OCI-LY1 (cell line): ENCODE results near the gene FREM2.

Experiments used
- H2AFZ ChIP-seq: fragments of 200-600 bp; sonication (generic), shearing (Covaris generic); 2 replicates; pipeline ENCODE4 v1.6.0; 2014; ENCODE audit warnings: antibody characterized with exemption, mild to moderate bottlenecking, low read length
- H3F3A ChIP-seq: fragments of 200-600 bp; sonication (generic), shearing (Covaris generic); 2 replicates; pipeline ENCODE4 v1.6.0; 2014; ENCODE audit warnings: mild to moderate bottlenecking, antibody characterized with exemption, low read length, moderate library complexity; ENCODE audit not compliant: insufficient read depth
- H3K27ac ChIP-seq: fragments of 200-600 bp; sonication (generic); 2 replicates; pipeline ENCODE4 v1.5.1; 2014; ENCODE audit warnings: low read length, mixed run types, mild to moderate bottlenecking, low read depth; ENCODE audit not compliant: poor library complexity, severe bottlenecking
- H3K27me3 ChIP-seq: fragments of 200-600 bp; sonication (generic); 2 replicates; pipeline ENCODE4 v1.6.0; 2014; ENCODE audit warnings: antibody characterized with exemption, mild to moderate bottlenecking, low read length, moderate library complexity; ENCODE audit not compliant: insufficient read depth
- H3K36me3 ChIP-seq: fragments of 200-600 bp; sonication (generic); 2 replicates; pipeline ENCODE4 v1.6.1; 2014; ENCODE audit warnings: mild to moderate bottlenecking, antibody characterized with exemption, low read length, moderate library complexity, mixed read lengths; ENCODE audit not compliant: insufficient read depth
- H3K4me1 ChIP-seq: fragments of 200-600 bp; sonication (generic); 2 replicates; pipeline ENCODE4 v1.5.1; 2014; ENCODE audit warnings: mild to moderate bottlenecking, low read length, moderate library complexity; ENCODE audit not compliant: insufficient read depth, severe bottlenecking
- H3K4me2 ChIP-seq: fragments of 200-600 bp; sonication (generic), shearing (Covaris generic); 2 replicates; pipeline ENCODE4 v1.6.1; 2014; ENCODE audit warnings: low read length
- H3K4me3 ChIP-seq: fragments of 200-600 bp; sonication (generic); 2 replicates; pipeline ENCODE4 v1.5.1; 2014; ENCODE audit warnings: low read length, low read depth, mild to moderate bottlenecking, mixed read lengths; ENCODE audit not compliant: poor library complexity, severe bottlenecking
- H3K79me2 ChIP-seq: fragments of 200-600 bp; shearing (Covaris generic); 2 replicates; pipeline ENCODE4 v1.6.1; 2016; ENCODE audit warnings: mixed run types, low read length, mixed read lengths; ENCODE audit not compliant: insufficient read depth
- H3K9ac ChIP-seq: fragments of 200-600 bp; sonication (generic), shearing (Covaris generic); 2 replicates; pipeline ENCODE4 v1.6.1; 2014; ENCODE audit warnings: mild to moderate bottlenecking, low read length, mixed read lengths
- H3K9me2 ChIP-seq: fragments of 200-600 bp; sonication (generic), shearing (Covaris generic); 2 replicates; pipeline ENCODE4 v1.6.1; 2014; ENCODE audit warnings: low read depth, mild to moderate bottlenecking, low read length, mixed read lengths
- H3K9me3 ChIP-seq: fragments of 200-600 bp; shearing (Covaris generic); 2 replicates; pipeline ENCODE4 v1.6.1; 2014; ENCODE audit warnings: low read length, mixed read lengths
- H4K20me1 ChIP-seq: fragments of 200-600 bp; sonication (generic), shearing (Covaris generic); 2 replicates; pipeline ENCODE4 v1.6.0; 2016; ENCODE audit warnings: mild to moderate bottlenecking, low read length; ENCODE audit not compliant: insufficient read depth
- EZH2 ChIP-seq: fragments of 200-600 bp; sonication (generic), shearing (Covaris generic); IDR thresholded peaks from 2 replicates; pipeline ENCODE4 v1.8.0; 2017; ENCODE audit warnings: borderline replicate concordance, mixed run types, mild to moderate bottlenecking, antibody characterized with exemption, low read length, moderate library complexity, mixed read lengths
- TF ChIP-seq, protein P1 (sequence below): fragments of 200-600 bp; sonication (generic), shearing (Covaris generic); IDR thresholded peaks from 2 replicates; pipeline ENCODE4 v1.5.1; 2017; ENCODE audit warnings: mild to moderate bottlenecking, antibody characterized with exemption, low read length, moderate library complexity, mixed read lengths

The FREM2 gene

GRCh38 chr13:38647312-38647711, 39.6 kb upstream of the FREM2 start:
- no peaks in the 10 kb centered on the region for H3K9me2 ChIP-seq
- no peaks in the 10 kb centered on the region for H3K4me1 ChIP-seq
- no peaks in the 10 kb centered on the region for H3K9me3 ChIP-seq
- no peak overlapping the region for H3K27ac ChIP-seq
- H3K27me3 ChIP-seq, result no peaks in the 10 kb centered on the region
- no peak overlapping the region for H3K4me3 ChIP-seq
- no peak overlapping the region for H2AFZ ChIP-seq
- no peak overlapping the region for H3K9ac ChIP-seq
- H3K79me2 ChIP-seq, result no peaks in the 10 kb centered on the region
- no peaks in the 10 kb centered on the region for H4K20me1 ChIP-seq
- no peaks in the 10 kb centered on the region for H3K36me3 ChIP-seq
- H3K4me2 ChIP-seq, result no peak overlapping the region
- TF ChIP-seq EZH2, result no peak
- TF ChIP-seq, protein P1, sequence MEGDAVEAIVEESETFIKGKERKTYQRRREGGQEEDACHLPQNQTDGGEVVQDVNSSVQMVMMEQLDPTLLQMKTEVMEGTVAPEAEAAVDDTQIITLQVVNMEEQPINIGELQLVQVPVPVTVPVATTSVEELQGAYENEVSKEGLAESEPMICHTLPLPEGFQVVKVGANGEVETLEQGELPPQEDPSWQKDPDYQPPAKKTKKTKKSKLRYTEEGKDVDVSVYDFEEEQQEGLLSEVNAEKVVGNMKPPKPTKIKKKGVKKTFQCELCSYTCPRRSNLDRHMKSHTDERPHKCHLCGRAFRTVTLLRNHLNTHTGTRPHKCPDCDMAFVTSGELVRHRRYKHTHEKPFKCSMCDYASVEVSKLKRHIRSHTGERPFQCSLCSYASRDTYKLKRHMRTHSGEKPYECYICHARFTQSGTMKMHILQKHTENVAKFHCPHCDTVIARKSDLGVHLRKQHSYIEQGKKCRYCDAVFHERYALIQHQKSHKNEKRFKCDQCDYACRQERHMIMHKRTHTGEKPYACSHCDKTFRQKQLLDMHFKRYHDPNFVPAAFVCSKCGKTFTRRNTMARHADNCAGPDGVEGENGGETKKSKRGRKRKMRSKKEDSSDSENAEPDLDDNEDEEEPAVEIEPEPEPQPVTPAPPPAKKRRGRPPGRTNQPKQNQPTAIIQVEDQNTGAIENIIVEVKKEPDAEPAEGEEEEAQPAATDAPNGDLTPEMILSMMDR, result no peak
- no peaks in the 10 kb centered on the region for H3F3A ChIP-seq

DNA sequence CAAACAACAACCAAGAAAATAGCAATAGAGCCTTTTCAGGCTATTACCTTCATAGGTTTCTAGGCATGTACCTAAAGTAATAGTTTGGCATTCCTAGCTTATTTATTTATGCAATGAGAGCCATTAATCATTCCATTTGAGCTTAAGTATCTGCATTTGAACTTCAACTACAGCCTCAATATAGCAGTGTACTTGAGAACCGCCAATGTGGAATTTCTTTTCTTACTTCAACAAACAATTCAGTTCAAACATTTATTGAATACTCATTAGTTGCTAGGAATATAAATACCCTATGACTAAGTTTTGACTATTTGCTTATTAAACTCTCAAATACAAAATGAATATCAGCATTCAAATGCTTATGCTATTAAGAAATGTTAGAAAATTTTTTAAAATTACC, 38.0 kb upstream of the FREM2 start:
- Histone ChIP-seq H3K27me3 (no peaks in the 10 kb centered on the region), H3K4me3 (no peak overlapping the region), H3K27ac (no peak overlapping the region), H3K9me2 (no peaks in the 10 kb centered on the region), H3K79me2 (no peaks in the 10 kb centered on the region), H4K20me1 (no peaks in the 10 kb centered on the region), H3K4me2 (no peak overlapping the region), H3K4me1 (no peaks in the 10 kb centered on the region), H3K9ac (no peak overlapping the region), H3F3A (no peaks in the 10 kb centered on the region), H2AFZ (no peak overlapping the region), H3K9me3 (no peaks in the 10 kb centered on the region), H3K36me3 (no peaks in the 10 kb centered on the region)
- no peak for TF ChIP-seq EZH2
- TF ChIP-seq, protein P1, result no peak

DNA sequence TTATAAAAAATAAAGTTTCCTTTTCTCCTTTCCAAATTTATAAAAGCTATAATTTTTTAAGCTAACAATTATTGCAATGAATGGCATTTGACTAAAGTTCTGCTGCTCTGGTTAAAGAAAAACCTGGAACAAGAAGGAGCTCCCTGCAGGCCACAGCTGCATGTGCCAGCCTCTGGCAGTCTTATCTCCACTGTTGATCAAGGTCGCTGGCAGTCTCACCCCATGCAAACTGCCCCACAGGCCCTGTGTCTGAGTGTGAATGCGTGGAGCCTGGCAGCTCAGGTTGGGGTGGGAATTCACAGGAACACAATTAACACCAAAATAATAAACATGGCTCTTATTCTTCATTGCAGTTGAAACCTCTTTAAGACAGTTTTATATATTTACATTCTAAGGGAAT, 30.2 kb upstream of the FREM2 start:
- TF ChIP-seq EZH2, result no peak
- TF ChIP-seq, protein P1, result no peak
- Histone ChIP-seq H3K27ac (no peak overlapping the region), H2AFZ (no peak overlapping the region)

More for the DNA sequence above, 30.2 kb upstream of the FREM2 start:
- H3K9me2 ChIP-seq, result no peaks in the 10 kb centered on the region
- H4K20me1 ChIP-seq, result no peaks in the 10 kb centered on the region
- no peaks in the 10 kb centered on the region for H3F3A ChIP-seq
- H3K79me2 ChIP-seq, result no peaks in the 10 kb centered on the region
- no peak overlapping the region for H3K4me3 ChIP-seq
- no peak overlapping the region for H3K9ac ChIP-seq
- no peaks in the 10 kb centered on the region for H3K9me3 ChIP-seq
- no peaks in the 10 kb centered on the region for H3K27me3 ChIP-seq
- H3K36me3 ChIP-seq, result no peaks in the 10 kb centered on the region
- H3K4me1 ChIP-seq, result no peaks in the 10 kb centered on the region
- H3K4me2 ChIP-seq, result no peak overlapping the region
